Glutamatergic neuron (in vitro differentiated cells): ENCODE measurements around the gene RAD51B. TPM values are rescaled to one million over a fixed set of nuclear protein-coding genes. Genes with fewer than 3 reads are reported as not detected.

Source experiments
- DNase-seq: peaks from one replicate; pipeline ENCODE4 v3.0.0; 2022
- H3K27ac Mint-ChIP-seq: one replicate; pipeline ENCODE4 v1.8.0; 2020; ENCODE audit warnings: mild to moderate bottlenecking, mixed read lengths, inconsistent platforms; ENCODE audit not compliant: unreplicated experiment
- H3K27me3 Mint-ChIP-seq: one replicate; pipeline ENCODE4 v1.8.0; 2020; ENCODE audit warnings: mild to moderate bottlenecking, moderate library complexity, mixed read lengths, inconsistent platforms; ENCODE audit not compliant: unreplicated experiment
- H3K36me3 Mint-ChIP-seq: one replicate; pipeline ENCODE4 v1.8.0; 2020; ENCODE audit warnings: mild to moderate bottlenecking, mixed read lengths, inconsistent platforms; ENCODE audit not compliant: unreplicated experiment
- H3K4me1 Mint-ChIP-seq: one replicate; pipeline ENCODE4 v1.8.0; 2020; ENCODE audit warnings: mild to moderate bottlenecking, low read depth, mixed read lengths, inconsistent platforms; ENCODE audit not compliant: unreplicated experiment
- H3K4me3 Mint-ChIP-seq: one replicate; pipeline ENCODE4 v1.8.0; 2020; ENCODE audit warnings: mild to moderate bottlenecking, mixed read lengths, inconsistent platforms; ENCODE audit not compliant: unreplicated experiment
- H3K9me3 Mint-ChIP-seq: one replicate; pipeline ENCODE4 v1.8.0; 2020; ENCODE audit warnings: mild to moderate bottlenecking, moderate library complexity, mixed read lengths, inconsistent platforms; ENCODE audit not compliant: unreplicated experiment
- total RNA-seq: library from RNA; stranded (reverse); fragmentation: NEBNext Ultra II Directional; extraction: Animal tissue kit (Norgen Biotek cat#: 25700); gene quantifications from one replicate; pipeline ENCODE4 v1.2.1, GENCODE V29; 2021; ENCODE audit not compliant: unreplicated experiment
- TF ChIP-seq, protein P1 (sequence below): fragments of 200-600 bp; sonication (generic); IDR thresholded peaks from one replicate; pipeline ENCODE4 v1.5.0; 2021; ENCODE audit not compliant: partially characterized antibody, unreplicated experiment

Gene RAD51B
- total RNA-seq, 1 donor from 2014 or later = 9.7 TPM

DNA sequence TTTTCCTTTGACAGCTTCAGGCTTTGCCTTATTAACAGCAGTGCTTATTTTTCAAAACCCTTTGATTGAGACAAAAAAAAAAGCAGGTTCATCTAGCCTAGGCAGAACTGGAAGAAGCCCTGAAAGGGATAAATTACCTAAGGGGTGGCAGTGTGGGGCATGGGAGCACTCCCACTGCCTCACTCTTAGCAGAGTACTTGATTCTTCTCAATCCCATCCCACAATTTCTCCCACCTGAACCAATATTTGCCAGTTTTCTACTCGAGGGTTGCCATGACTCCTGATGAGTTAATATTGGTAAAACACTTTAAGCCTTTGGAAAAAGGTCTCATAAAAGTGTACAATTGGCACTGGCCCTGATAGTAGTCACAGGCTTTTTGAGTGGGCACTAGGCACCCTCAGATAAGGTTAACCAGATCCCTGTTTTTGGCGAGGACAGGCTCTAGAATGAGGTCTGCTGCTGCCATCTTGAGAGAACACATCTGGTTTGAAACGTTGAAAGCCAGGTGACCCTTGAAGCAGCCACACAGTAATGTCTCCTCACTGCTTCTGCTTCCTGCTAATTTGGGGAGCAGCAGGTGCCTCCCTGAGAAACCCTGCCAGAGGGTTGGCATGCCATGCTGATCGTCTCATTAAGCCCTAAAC lies 320.0 kb downstream of the RAD51B start:
- Mint-ChIP-seq H3K4me3 (no peak overlapping the region), H3K4me1 (peaks cover 10% of the 10 kb centered on the region), H3K9me3 (no peaks in the 10 kb centered on the region), H3K27ac (no peak overlapping the region), H3K36me3 (no peaks in the 10 kb centered on the region), H3K27me3 (no peaks in the 10 kb centered on the region)
- no peak for DNase-seq
- TF ChIP-seq, protein P1, sequence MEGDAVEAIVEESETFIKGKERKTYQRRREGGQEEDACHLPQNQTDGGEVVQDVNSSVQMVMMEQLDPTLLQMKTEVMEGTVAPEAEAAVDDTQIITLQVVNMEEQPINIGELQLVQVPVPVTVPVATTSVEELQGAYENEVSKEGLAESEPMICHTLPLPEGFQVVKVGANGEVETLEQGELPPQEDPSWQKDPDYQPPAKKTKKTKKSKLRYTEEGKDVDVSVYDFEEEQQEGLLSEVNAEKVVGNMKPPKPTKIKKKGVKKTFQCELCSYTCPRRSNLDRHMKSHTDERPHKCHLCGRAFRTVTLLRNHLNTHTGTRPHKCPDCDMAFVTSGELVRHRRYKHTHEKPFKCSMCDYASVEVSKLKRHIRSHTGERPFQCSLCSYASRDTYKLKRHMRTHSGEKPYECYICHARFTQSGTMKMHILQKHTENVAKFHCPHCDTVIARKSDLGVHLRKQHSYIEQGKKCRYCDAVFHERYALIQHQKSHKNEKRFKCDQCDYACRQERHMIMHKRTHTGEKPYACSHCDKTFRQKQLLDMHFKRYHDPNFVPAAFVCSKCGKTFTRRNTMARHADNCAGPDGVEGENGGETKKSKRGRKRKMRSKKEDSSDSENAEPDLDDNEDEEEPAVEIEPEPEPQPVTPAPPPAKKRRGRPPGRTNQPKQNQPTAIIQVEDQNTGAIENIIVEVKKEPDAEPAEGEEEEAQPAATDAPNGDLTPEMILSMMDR = no peak

DNA sequence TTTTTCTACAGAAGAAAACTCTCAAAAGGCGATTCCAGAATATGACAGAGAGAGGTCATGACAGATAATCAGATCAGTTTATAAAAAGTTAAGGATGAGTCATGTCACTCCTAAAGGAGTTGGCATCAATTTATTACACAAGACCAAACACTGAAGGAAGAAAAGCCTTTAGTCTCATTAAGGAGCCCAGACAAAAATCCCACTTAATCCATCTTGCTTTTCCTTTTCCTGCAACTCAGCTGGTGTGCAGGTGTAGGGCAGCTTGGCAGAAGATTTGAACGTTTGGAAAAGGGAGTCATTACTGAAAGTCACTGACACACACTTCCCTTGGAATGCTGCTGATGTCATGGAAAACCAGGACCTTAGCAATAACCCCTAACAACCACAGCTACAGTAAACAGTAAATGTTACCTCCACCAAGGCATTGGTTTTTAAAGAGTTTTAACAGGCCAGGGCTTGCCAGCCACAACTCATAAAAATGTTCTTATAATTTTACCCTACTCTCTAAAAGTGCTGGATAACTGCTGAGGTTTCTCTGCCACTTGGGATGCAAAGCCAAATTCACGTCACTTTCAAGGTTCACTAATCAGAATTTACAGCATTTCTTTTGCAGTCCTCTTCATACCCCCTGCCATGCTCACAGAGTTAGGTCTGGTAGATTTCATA lies 320.6 kb downstream of the RAD51B start:
- no peaks in the 10 kb centered on the region for H3K9me3 Mint-ChIP-seq
- H3K36me3 Mint-ChIP-seq = no peaks in the 10 kb centered on the region
- H3K4me1 Mint-ChIP-seq = peaks cover 10% of the 10 kb centered on the region
- no peak for DNase-seq
- TF ChIP-seq, protein P1 = no peak
- no peaks in the 10 kb centered on the region for H3K27me3 Mint-ChIP-seq
- H3K27ac Mint-ChIP-seq = no peak overlapping the region
- no peak overlapping the region for H3K4me3 Mint-ChIP-seq

DNA sequence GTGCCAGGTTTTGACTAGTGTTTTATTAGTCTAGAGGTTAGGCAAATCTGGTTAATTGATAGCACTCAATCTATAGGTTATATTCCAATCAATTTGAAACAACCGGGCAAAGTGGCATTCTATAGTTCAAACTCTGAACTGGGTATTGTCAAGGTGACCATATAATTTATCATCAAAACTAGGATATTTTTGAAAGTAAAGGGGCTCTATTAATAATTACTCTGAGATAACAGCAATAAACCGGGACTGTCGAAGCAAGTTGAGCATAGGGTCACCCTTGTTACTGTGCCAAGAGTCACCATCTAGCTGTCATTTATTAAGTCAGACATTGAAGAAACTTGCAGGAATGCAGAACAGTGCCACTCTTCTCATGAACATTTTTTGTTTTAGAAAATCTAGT lies 321.2 kb downstream of the RAD51B start:
- Mint-ChIP-seq H3K9me3 (no peaks in the 10 kb centered on the region), H3K4me1 (peaks cover 10% of the 10 kb centered on the region), H3K27me3 (no peaks in the 10 kb centered on the region), H3K4me3 (no peak overlapping the region), H3K27ac (no peak overlapping the region), H3K36me3 (no peaks in the 10 kb centered on the region)
- no peak for DNase-seq
- TF ChIP-seq, protein P1 = no peak

DNA sequence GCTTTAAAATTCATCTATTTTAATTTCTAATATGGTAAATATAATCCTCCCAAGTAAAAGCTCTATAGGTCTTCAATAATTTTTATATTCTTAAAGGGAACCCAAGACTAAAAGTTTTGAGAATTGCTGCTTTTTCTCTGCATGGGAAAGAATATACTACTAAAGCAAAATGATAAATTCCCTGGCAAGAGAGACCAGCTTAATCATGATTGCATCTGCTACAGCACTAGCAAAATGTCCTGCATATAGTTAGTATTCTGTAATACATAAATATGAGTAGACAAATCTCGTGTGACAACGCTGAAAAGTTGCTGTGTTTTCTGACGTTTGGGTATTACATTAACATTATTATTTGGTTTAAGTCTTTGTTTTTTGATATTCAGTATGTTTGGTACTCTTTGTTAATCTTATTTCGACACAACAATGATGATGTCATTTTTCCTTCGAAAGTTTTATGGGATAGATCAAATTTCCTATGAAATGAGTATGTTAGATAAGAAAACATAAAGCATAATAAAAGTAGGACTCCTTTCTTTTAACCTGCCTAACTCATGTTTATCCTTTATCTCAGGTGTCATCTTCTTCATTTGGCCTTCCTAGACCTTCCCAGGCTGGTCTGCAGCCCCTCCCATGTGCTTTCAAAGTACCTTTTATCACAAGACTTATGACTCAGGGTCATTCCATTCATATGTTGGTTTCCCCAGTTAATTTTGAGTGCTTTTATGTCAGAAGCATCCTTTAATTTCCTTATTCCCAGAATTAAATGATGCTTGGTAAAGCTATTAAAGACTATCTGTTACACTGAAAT lies 321.9 kb downstream of the RAD51B start:
- Mint-ChIP-seq H3K4me3 (no peak overlapping the region), H3K4me1 (peaks cover 10% of the 10 kb centered on the region), H3K27me3 (no peaks in the 10 kb centered on the region), H3K27ac (no peak overlapping the region), H3K36me3 (no peaks in the 10 kb centered on the region), H3K9me3 (no peaks in the 10 kb centered on the region)
- DNase-seq = no peak
- TF ChIP-seq, protein P1 = no peak

DNA sequence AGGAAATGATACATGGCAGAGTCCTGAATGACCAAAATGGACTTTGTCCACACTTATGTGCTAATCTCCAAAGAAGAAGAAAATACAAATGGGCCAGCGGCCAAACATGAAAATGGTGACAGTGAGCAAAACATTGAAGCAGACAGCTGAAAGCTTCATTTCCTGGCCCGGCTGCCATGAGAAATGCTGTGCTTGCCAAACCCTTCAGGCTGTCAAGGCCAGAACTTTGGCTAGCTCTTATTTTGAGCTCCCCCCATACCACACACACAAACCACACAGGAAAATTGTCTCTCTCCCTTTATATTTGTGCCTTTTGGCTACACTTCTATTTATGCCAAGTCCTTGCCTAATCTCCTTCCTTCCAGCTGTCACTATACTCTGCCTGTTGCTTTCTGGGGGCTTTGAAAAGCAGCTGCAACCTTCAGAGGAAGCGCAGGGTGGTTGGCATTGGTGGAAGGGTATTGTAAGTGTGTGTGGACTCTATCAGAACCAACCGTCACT lies 323.8 kb downstream of the RAD51B start:
- TF ChIP-seq, protein P1 = no peak
- H3K4me1 Mint-ChIP-seq = peaks cover 4% of the 10 kb centered on the region
- no peaks in the 10 kb centered on the region for H3K27me3 Mint-ChIP-seq
- peaks cover 2% of the 10 kb centered on the region for H3K36me3 Mint-ChIP-seq
- H3K9me3 Mint-ChIP-seq = no peaks in the 10 kb centered on the region
- no peak for DNase-seq
- H3K4me3 Mint-ChIP-seq = no peak overlapping the region
- H3K27ac Mint-ChIP-seq = no peak overlapping the region
